GM21381 (cell line): ENCODE measurements around the gene SPATA31D3.
"Not testable (repeated sequence)": the region's sequence is repeated elsewhere in the genome, so short reads cannot be mapped to it uniquely, and the experiment has no call there.

Source experiments
- ATAC-seq: cut with Tn5 transposase; IDR thresholded peaks from one replicate; pipeline ENCODE4 v1.9.1; 2021; ENCODE audit warnings: mild to moderate bottlenecking, moderate library complexity; ENCODE audit not compliant: unreplicated experiment

SPATA31D3 gene

GRCh38 chr9:81943393-81943792 is at the start of gene SPATA31D3:
SPATA31D3 (plus strand) TSS chr9:81943500; CDS start chr9:81943586, 86 bp downstream.
- ATAC-seq: not testable (repeated sequence)

- no peak for ATAC-seq
These were observed 49.4 kb upstream of the SPATA31D3 start for GRCh38 chr9:81893929-81894328.

GRCh38 chr9:81894891-81895290 is 48.4 kb upstream of the SPATA31D3 start:
- no peak for ATAC-seq

DNA sequence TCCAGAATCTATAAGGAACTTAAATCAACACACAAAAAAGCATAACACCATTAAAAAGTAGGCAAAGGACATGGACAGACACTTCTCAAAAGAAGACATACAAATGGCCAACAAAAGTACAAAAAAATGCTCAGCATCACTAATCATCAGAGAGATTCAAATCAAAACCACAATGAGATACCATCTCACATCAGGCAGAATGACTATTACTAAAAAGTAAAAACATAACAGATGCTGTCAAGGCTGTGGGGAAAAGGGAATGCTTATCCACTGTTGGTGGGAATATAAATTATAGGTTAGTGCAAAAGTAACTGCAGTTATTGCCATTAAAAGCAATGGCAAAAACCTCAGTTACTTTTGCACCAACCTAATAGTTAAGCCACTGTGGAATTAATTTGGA is 47.2 kb upstream of the SPATA31D3 start:
- no peak for ATAC-seq

DNA sequence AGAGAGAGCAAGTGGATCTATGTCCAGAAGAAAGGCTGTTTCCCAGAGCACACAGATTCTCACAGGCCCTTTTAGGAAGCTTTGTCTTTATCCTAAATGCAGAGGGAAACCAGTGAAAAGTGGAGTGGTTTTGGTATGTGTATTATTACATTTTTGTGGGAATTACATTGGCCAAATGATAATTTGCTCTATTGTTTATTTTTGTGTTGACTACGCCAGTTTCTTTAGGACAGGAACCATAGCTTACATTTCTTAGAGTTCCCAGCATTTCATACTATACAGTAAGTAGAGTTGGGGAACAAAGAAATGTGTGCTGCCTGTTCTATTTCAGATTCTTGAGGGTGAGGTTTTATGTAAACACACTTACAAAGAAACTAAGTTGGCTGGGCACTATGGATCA is 44.4 kb upstream of the SPATA31D3 start:
- no peak for ATAC-seq

- ATAC-seq: no peak
These were observed 41.1 kb upstream of the SPATA31D3 start for GRCh38 chr9:81902196-81902595.

- no peak for ATAC-seq
These were observed 40.7 kb upstream of the SPATA31D3 start for GRCh38 chr9:81902626-81903025.

DNA sequence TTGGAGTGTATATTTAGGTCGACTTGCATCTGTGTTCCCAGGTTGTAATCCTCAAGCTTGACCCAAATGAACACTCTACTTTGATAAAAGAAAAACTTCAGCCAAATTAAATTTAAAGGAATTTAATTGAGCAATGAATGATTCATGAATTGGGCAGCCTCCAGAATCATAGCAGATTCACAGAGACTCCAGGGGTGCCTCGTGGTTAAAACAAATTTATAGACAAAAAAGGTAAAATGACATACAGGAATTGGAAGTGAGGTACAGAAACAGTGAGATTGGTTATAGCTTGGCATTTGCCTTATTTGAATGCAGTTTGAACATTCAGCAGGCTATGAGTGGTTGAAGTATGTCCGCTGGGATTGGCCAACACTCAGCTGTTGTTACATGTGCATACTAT is 36.6 kb upstream of the SPATA31D3 start:
- ATAC-seq: no peak

DNA sequence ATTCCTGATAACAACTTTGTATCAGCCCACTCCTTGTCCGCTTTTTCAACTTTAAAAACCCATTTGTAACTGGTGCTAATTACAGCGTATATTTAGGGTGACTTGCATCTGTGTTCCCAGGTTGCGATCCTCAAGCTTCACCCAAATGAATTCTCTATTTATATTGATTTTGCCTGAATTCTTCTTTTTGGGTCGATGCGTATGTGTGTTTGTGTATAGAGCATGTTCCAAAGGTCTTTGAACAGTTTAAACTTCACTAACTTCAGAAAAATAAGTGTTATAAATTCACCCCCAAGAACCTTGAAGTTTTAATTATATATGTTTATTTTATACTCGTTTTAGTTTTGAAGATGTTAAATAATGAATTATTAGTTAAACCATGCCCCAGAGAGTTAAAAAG is 31.2 kb upstream of the SPATA31D3 start:
- ATAC-seq: no peak

DNA sequence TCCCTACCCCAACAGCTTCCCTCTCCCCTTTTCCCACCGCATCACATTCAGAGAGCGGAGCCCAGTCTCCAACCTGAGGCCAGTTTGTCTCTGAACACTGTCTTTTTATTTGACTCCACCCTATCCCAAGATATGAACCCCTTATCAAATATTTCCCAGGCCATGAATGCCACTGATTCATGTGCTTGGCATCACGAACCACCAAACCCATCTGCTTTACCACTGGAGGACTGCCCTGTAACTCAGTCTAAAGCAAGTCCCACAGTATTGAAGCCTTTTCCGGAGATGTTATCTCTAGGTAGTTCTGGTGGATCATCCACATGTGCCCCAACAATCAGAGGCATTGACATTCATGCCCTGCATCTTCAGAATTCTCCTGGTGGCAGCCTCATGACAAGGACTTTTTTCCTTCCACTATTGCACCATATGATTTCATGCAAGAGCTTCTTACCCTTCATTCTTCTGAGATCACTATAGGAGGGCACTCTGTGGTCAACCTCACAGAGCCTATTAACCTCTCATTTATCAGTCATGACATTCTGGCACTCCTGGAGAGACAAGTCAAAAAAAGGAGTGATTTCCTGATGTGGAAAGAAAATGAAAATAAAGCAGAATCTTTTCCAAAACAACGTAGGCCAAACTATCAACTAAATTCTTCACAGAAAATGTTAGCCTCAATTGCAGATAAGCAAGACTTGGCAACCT is 27.3 kb upstream of the SPATA31D3 start:
- ATAC-seq: no peak

DNA sequence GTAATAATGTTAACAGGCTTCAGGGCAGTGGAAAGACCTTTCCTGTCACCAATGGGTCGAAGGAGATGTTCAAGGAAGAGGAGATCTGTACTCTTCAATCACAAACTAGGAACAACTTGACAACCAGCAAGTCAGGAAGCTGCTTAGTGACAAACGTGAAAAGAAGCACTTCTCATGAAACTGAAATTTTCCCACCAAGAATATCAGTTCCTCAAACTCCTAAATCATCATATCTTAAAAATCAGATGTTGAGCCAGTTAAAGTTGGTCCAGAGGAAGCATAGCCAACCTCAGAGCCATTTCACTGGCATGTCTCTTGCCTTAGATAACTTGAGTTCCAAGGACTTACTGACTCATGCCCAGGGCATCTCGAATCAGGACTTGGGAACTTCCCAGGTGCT is 24.8 kb upstream of the SPATA31D3 start:
- not testable (repeated sequence) for ATAC-seq

GRCh38 chr9:81928305-81928704 is 15.0 kb upstream of the SPATA31D3 start, which contains the start of gene SPATA31D4:
SPATA31D4 (plus strand) TSS chr9:81928428; CDS start chr9:81928514, 86 bp downstream.
- not testable (repeated sequence) for ATAC-seq

GRCh38 chr9:81930147-81930546 is 13.2 kb upstream of the SPATA31D3 start:
- not testable (repeated sequence) for ATAC-seq

DNA sequence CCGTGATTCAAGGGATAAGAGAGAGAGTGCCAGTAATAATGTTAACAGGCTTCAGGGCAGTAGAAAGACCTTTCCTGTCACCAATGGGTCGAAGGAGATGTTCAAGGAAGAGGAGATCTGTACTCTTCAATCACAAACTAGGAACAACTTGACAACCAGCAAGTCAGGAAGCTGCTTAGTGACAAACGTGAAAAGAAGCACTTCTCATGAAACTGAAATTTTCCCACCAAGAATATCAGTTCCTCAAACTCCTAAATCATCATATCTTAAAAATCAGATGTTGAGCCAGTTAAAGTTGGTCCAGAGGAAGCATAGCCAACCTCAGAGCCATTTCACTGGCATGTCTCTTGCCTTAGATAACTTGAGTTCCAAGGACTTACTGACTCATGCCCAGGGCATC is 9.8 kb upstream of the SPATA31D3 start:
- ATAC-seq: not testable (repeated sequence)

- ATAC-seq: not testable (repeated sequence)
These were observed 5.3 kb downstream of the SPATA31D3 start for GRCh38 chr9:81948650-81949049.

DNA sequence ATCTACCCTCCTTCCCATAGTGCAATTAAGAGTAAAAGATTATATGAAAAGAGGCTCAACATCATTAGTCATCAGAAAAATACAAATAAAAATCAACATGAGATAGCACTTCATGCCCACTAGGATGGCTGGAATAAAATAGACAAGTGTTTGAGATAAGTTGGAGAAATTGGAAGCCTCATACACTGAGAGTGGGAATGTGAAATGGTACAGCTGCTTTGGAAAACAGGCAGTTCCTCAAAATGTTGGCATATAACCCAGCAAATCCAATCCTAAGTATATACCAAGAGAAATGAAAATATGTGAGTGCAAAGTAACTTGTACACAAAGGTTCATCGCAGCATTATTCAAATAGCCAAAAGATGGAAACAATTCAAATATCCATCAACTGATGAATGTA is 9.8 kb downstream of the SPATA31D3 start:
- ATAC-seq: no peak

- no peak for ATAC-seq
These were observed 12.3 kb downstream of the SPATA31D3 start for GRCh38 chr9:81955625-81956024.

- no peak for ATAC-seq
These were observed 21.2 kb downstream of the SPATA31D3 start for GRCh38 chr9:81964218-81965171.

DNA sequence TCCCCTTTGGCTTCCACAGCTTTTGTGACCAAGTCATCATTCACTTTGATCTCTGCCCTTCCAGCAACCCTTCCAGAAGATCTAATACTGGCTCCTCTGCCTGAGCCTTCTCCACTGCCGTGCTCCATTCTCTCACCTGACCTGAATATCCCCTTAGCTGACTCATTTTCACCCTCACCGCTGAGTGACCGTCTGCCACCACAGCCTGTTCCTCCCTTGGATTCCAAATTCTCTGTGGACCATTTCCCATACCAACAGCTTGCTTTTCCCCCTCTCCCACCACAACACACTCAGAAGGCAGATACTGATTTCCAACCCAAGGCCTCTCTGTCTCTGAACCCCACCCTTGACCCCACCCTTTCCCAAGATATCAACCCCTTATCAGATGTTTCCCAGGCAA is 24.7 kb downstream of the SPATA31D3 start:
- no peak for ATAC-seq

DNA sequence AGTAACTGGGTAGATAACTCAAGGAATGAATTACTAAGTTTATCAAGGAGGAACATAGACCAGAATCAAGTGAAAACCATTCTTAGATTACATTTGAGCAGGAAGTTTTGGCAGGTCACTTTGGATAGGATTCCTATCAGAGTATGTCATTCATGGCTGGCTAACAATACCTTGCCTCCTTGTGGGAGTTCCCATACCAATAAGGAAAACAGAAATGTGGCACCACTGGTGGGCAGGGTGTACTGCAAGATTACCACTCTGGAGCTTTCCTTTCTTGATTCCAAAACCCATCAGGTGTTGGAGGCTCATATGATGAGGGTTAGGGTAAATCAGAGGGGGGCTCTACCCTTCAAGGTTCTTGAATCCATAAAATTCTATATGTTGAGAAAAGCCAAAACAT is 26.7 kb downstream of the SPATA31D3 start:
- ATAC-seq: no peak

DNA sequence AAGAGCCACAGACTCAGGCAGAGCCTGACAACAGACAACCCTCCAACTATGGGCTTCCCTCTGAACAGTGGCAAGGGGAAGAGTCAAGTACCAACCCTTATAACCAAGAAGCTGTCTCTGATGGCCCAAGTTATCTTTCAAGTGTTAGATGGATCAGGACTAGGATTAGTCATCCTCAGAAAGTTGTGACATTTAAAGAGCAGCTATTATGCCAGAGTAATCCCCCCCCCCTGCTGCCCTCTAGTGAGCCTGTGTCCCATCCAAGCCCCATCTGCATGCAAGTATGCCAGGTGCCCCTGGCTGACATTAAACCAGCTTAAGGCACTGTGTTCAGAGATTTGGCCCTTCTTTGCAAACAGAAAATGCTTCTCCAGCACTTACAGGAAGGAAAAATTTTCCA is 28.4 kb downstream of the SPATA31D3 start:
- ATAC-seq: no peak

GRCh38 chr9:81974764-81975163 is 31.5 kb downstream of the SPATA31D3 start:
- ATAC-seq: no peak
